ENCODE measurements around the gene GOLGA2.

GOLGA2 gene

DNA sequence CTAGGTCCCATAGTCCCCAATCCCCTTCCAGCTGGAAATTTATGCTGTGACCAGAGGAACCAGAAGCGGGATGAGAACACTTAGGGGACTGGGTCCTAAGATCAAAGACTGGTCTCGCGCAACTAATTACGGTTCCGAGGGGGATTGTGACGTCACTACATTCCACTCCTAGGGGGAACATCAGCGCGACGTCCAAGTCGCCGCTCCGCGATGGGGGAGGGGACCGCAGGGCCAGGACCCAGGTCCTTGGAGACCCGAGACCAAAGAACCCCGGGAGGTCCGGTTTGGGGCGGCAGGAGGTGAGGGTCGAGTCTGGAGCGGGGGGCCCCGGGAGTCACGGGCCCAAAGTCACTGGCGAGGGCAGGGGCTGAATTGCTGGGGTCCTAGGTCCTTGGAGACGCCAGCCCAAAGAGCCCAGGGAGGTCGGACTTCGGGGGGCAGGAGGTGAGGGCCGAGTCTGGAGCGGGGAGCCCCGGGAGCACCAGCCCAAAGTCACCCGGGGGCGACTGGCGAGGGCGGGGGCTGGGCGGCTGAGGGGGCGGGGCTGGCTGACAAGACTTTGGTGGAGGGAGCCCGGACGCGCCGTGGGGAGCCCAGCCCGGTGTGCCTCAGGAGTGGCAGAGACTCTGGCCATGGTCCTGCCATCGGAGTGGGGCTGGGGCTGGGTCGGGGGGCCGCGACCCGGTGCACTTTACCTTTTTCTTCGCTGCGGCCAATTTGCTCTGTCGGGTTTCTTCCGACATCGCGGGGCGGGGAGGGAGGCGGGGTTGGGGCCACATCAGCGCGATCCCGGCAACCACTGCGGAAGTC lies at the start of gene GOLGA2:
Gene GOLGA2, minus strand, starts transcription at position 810 of the 810 bp plus-strand sequence. Its CDS starts 31 bp downstream, at position 779.
- peak; percentile 52 for DNase-seq

DNA sequence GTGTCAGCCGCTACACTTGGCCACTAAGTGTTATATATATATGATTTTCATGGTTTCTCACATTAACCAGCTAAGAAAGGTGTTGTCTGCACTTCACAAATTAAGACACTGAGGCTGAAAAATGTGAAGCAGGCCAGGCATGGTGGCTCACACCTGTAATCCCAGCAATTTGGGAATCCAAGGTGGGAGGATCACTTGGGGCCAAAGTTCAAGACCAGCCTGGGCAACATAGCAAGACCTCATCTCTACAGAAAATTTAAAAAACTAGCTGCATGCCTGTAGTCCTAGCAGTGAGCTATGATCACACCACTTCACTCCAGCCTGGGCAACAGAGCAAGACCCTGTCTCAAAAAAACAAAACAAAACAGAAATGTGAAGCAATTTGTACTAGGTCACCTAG lies 48.6 kb upstream of the GOLGA2 start:
- no peak for DNase-seq

- no peak for DNase-seq
These were observed 48.0 kb upstream of the GOLGA2 start for GRCh38 chr9:128323791-128324190.

- no peak for DNase-seq
These were observed 47.5 kb upstream of the GOLGA2 start for GRCh38 chr9:128323212-128323730.

DNA sequence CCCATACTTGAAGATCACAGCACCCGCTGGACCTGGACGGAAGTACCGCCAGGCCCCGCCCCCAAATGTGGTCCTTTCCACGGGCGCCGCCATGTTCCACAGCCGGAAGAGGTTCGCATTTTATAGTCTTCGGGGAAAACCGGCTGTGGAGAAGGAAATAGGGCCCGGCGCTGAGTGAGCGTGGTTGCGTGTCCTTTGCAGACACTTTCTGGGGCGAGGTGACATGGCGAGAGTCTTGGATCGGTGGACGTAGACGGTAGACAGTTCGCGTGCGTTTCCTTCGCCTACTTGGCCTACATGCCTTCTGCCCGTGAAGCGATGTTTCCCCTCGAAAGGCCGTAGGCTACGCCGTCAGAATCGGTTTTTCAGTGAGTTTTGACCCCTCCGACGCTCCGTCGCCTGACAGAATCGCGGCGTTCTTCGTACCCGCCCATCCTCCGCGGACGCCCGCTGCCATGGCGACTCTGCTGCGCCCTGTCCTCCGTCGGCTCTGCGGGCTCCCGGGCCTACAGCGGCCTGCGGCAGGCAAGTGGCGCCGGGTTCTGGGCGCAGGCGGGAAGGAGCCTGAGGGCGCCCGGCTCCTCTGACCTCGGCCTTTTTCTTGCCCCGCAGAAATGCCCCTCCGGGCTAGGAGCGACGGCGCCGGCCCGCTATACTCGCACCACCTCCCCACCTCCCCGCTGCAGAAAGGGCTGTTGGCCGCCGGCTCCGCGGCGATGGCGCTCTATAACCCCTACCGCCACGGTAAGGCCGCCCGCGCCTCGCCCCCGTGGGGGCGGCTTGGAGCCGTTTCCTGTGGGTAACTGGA lies 46.8 kb upstream of the GOLGA2 start, which contains the start of the genes COQ4 and TRUB2:
Gene COQ4, plus strand, starts transcription at position 436 of the 808 bp plus-strand sequence. Its CDS starts 20 bp downstream, at position 456.
Gene TRUB2, minus strand, starts transcription at position 44 of the 808 bp plus-strand sequence. Its CDS starts 39 bp downstream, at position 5.
- DNase-seq = peak; percentile 98

DNA sequence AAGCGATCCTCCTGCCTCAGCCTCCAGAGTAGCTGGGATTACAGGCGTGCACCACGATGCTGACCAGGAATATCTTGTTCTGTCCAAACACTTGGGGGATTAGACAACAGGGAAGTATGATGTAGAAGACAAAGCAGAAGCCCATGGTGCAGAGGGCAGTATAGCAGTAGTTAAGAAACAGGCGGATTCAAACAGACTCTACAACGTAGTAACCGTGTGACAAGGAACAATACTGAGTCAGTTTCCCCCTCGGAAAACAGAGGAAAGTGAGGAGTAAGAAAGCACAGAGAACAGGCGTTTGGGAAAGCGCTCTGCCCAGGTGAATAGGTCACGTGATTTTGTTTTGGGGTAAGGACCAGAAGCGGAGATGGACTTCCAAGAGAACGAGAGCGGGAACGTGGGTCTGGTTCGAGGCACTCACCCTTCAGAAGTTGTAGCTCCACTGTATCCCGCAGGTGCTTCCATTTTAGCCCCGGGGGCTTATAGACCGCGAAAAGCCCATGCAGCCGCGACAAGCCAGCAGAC lies 46.1 kb upstream of the GOLGA2 start:
- no peak for DNase-seq

GRCh38 chr9:128321343-128321742 lies 45.5 kb upstream of the GOLGA2 start:
- DNase-seq = no peak

- no peak for DNase-seq
These were observed 41.8 kb upstream of the GOLGA2 start for GRCh38 chr9:128317629-128318028.

DNA sequence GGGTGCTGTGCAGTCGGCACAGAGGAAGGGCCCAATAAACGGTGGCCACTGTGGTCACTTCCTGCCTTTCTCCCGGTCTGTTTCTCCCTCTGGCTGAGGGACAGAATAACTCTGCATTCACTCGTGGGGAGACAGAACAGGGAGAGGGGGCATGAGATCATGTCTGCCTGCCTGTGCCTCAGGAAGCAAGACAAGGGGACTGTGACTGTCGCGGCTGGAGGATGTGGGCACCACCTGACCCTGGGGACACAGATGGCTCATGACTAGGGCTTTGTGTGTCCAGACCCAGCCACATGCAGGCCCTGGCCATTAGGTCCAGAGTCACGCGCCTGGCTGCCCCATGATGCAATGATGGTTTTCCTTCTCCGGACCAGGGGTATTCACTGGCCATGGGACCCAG lies 40.6 kb upstream of the GOLGA2 start:
- no peak for DNase-seq

GRCh38 chr9:128314697-128315096 lies 38.9 kb upstream of the GOLGA2 start:
- DNase-seq = no peak

- no peak for DNase-seq
These were observed 34.7 kb upstream of the GOLGA2 start for GRCh38 chr9:128310461-128310860.

DNA sequence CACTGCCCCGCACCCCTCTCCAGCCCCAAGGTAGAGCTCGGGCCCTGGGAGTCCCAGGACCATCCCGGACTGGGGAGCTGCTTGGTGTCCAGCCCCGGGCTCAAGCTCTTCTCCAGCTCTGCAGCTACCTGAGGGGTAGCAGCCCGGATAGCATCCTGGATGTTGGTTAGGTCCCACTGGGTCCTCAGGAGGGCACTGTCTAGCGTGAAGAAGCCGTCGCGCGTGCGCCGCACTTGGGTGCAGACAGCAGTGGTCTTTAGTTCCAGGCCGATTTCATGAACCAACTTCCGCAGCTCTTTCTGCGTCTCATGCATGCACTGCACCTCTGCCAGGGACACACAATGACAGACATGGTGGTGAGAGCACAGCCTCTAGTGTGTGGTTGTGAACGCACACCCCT lies 33.7 kb upstream of the GOLGA2 start:
- no peak for DNase-seq

GRCh38 chr9:128304971-128305288 lies 29.1 kb upstream of the GOLGA2 start:
- DNase-seq = peak; percentile 11

DNA sequence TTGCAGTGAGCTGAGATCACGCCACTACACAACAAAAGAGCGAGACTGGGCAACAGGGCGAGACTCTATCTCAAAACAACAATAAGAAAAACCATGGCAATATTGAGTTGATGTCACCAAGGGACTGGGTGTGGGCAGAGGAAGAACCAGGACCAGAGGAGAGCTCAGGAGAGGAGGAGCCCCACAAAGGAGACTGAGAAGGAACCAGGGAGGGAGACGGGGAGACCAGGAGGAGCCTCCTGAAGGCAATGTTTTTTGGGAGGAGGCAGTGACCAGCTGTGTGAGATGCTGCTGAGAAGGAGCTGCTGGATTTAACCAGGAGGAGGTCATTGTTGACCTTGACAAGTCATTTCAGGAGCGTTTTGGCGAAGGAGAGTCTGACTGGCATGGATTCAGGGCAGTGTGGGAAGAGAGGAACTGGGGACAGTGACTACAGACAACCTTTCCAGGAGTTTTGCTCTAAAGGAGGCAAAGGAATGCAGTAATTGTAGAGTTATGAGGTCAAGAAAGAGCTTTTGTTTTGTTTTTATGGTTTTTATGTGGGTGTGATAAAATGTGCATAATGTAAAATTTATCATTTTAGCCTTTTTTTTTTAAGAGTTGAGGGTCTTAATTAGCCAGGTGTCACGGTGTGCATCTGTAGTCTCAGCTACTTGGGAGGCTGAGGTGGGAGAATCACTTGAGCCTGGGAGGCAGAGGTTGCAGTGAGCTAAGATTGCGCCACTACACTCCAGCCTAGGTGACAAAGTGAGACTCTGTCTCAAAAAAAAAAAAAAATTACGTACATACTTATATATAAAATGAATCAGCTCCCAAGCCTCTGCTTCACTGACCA lies 28.5 kb upstream of the GOLGA2 start:
- DNase-seq = no peak

DNA sequence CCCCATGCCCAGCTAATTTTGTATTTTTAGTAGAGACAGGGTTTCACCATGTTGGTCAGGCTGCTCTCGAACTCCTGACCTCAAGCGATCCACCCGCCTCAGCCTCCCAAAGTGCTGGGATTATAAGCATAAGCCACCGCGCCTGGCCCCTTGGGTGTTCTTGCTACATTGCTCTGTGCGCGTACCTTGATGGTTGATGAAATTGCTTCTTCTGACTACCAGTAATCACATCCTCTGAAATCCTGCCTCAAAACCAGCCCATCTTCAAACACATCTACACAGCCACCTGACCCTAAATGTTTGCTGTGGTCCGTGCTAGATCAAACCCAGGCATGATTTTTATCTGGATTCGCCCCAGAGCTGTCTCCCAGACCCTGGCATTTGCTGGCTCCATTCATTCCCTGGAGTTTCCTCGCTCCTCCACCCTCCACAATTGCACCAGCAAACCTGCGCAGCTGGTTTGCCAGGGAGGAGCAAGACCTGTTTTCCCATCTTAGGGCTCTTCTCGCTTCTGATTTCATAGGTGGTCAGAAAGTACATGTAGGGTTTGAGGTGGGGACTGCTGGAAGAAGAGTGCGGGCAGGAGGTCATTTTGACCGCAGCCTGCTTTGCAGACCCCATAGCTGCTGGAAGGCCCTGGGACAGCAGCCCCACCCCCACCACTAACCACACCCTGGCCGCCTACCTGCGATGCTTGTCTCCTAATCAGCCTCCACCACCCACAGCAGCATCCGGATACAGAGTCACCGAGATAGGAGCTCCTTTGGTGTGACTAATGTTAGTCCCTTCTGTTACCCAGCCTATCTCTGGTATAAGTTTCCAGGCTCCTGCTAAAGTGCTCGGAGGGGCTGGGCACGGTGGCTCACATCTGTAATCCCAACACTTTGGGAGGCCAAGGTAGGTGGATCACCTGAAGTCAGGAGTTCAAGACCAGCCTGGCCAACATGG lies 23.0 kb upstream of the GOLGA2 start:
- DNase-seq = no peak

GRCh38 chr9:128297221-128297773 lies 21.5 kb upstream of the GOLGA2 start:
- no peak for DNase-seq

DNA sequence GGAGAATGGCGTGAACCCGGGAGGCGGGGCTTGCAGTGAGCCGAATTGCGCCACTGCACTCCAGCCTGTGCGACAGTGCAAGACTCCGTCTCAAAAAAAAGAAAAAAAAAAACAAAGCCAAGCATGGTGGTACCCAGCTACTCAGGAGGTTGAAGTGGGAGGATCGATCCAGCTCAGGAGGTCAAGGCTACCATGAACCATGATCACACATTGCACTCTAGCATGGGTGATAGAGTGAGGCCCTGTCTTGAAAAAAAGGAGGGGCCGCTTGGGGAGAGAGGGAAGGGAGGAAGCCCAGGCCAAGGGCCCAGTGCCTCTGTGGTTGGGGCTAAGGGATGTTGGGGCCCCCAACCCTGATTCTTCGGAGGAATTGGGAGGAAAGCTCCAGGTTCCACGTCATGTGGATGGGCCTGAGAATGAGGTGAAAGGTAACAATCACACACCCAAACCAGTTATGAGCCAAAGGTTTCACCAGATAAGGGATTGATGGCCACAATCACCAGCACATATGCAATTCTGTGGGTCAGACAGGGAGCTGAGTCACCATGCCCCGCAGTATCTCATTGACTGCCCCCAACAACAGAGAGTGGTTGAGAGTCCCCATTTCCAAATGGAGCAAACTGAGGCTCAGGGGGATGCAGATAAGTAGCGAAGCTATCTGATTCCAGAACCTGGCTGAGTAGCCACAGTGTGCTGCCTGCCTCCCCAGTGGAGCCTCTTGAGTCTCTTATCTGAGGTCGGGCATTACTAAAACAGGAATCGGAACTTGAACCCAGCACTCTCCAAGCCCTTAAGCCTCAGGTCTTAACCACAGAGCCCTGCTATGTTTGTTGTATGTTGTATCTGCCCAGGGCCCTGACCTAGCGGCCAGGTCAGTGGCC lies 20.8 kb upstream of the GOLGA2 start:
- DNase-seq = no peak

DNA sequence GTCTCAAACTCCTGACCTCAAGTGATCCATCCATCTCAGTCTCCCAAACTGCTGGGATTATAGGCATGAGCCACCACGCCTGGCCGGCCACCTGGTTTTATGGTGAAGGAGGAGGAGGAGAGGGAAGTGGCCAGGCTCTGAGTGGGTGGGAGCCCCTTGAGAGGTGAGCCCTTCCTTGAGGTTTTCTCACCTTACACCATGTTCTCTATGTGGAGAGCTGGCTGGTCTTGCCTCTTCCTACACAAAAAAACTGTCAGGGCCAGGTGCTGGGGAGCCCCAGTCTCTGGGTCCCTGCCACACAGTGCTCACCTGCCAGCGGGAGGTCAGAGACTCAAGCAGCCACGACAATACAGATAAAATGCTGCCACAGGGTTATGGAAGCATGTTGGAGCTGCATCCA lies 18.3 kb upstream of the GOLGA2 start:
- no peak for DNase-seq

- DNase-seq = no peak
These were observed 17.3 kb upstream of the GOLGA2 start for GRCh38 chr9:128293091-128293490.

DNA sequence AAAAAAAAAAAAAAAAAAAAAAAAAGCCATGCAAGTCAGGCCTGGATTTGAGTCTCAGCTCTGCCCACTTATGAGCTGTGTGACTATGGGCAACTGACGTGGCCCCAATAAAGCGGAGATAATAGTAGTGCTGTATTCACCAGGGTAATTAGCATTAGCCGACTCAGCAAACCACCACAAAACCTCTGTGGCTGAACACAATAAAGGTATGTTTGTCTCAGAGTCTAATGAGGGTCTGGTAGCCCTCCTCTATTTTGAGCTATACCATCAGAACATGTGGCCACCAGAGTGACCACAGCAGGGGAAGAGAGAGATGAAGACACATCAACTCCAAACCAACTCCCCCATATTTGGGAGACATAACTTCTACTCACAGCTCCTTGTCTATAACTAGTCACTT lies 16.2 kb upstream of the GOLGA2 start:
- DNase-seq = no peak

Measured in NCI-H69 (cell line).